ENCODE measurements around the gene AHDC1.

The AHDC1 gene

GRCh38 chr1:27592232-27592930, 11.6 kb downstream of the AHDC1 start:
- Mint-ChIP-seq H3K27ac (no peak overlapping the region), H3K9me3 (no peaks in the 10 kb centered on the region), H3K4me1 (ENCODE audit: low read depth) (no peaks in the 10 kb centered on the region), H3K27me3 (ENCODE audit: low read depth) (no peaks in the 10 kb centered on the region), H3K4me3 (no peak overlapping the region), H3K36me3 (ENCODE audit: low read depth) (no peaks in the 10 kb centered on the region)

GRCh38 chr1:27591622-27592021, 12.3 kb downstream of the AHDC1 start:
- Mint-ChIP-seq H3K27me3 (ENCODE audit: low read depth) (no peaks in the 10 kb centered on the region), H3K27ac (no peak overlapping the region), H3K4me1 (ENCODE audit: low read depth) (no peaks in the 10 kb centered on the region), H3K9me3 (no peaks in the 10 kb centered on the region), H3K4me3 (no peak overlapping the region), H3K36me3 (ENCODE audit: low read depth) (no peaks in the 10 kb centered on the region)

- no peaks in the 10 kb centered on the region for H3K9me3 Mint-ChIP-seq
These were observed 12.9 kb downstream of the AHDC1 start for GRCh38 chr1:27590917-27591508.

GRCh38 chr1:27589841-27590426, 14.0 kb downstream of the AHDC1 start:
- Mint-ChIP-seq H3K4me3 (no peak overlapping the region), H3K27me3 (ENCODE audit: low read depth) (no peaks in the 10 kb centered on the region), H3K27ac (no peak overlapping the region), H3K36me3 (ENCODE audit: low read depth) (no peaks in the 10 kb centered on the region), H3K9me3 (no peaks in the 10 kb centered on the region), H3K4me1 (ENCODE audit: low read depth) (no peaks in the 10 kb centered on the region)

More at GRCh38 chr1:27590917-27591508, 12.9 kb downstream of the AHDC1 start:
- H3K36me3 Mint-ChIP-seq (ENCODE audit: low read depth), result no peaks in the 10 kb centered on the region
- no peaks in the 10 kb centered on the region for H3K4me1 Mint-ChIP-seq (ENCODE audit: low read depth)
- no peak overlapping the region for H3K27ac Mint-ChIP-seq
- no peak overlapping the region for H3K4me3 Mint-ChIP-seq
- H3K27me3 Mint-ChIP-seq (ENCODE audit: low read depth), result no peaks in the 10 kb centered on the region

- no peaks in the 10 kb centered on the region for H3K4me1 Mint-ChIP-seq (ENCODE audit: low read depth)
- H3K4me3 Mint-ChIP-seq, result no peak overlapping the region
- no peak overlapping the region for H3K27ac Mint-ChIP-seq
- no peaks in the 10 kb centered on the region for H3K36me3 Mint-ChIP-seq (ENCODE audit: low read depth)
- H3K9me3 Mint-ChIP-seq, result no peaks in the 10 kb centered on the region
- H3K27me3 Mint-ChIP-seq (ENCODE audit: low read depth), result no peaks in the 10 kb centered on the region
These were observed 14.5 kb downstream of the AHDC1 start for GRCh38 chr1:27589441-27589840.

GRCh38 chr1:27588256-27589232, 15.4 kb downstream of the AHDC1 start:
- no peak overlapping the region for H3K4me3 Mint-ChIP-seq
- no peaks in the 10 kb centered on the region for H3K4me1 Mint-ChIP-seq (ENCODE audit: low read depth)
- no peak overlapping the region for H3K27ac Mint-ChIP-seq
- H3K36me3 Mint-ChIP-seq (ENCODE audit: low read depth), result no peaks in the 10 kb centered on the region
- no peaks in the 10 kb centered on the region for H3K9me3 Mint-ChIP-seq
- no peaks in the 10 kb centered on the region for H3K27me3 Mint-ChIP-seq (ENCODE audit: low read depth)

- Mint-ChIP-seq H3K4me3 (no peak overlapping the region), H3K4me1 (ENCODE audit: low read depth) (peaks cover 7% of the 10 kb centered on the region), H3K36me3 (ENCODE audit: low read depth) (peaks cover 9% of the 10 kb centered on the region), H3K9me3 (no peaks in the 10 kb centered on the region), H3K27ac (no peak overlapping the region), H3K27me3 (ENCODE audit: low read depth) (no peaks in the 10 kb centered on the region)
These were observed 18.3 kb downstream of the AHDC1 start for GRCh38 chr1:27585684-27586083.

GRCh38 chr1:27584453-27584852, 19.5 kb downstream of the AHDC1 start:
- Mint-ChIP-seq H3K27me3 (ENCODE audit: low read depth) (no peaks in the 10 kb centered on the region), H3K36me3 (ENCODE audit: low read depth) (peaks cover 9% of the 10 kb centered on the region), H3K9me3 (no peaks in the 10 kb centered on the region), H3K4me3 (no peak overlapping the region), H3K27ac (no peak overlapping the region), H3K4me1 (ENCODE audit: low read depth) (peaks cover 7% of the 10 kb centered on the region)

- Mint-ChIP-seq H3K27ac (no peak overlapping the region), H3K9me3 (no peaks in the 10 kb centered on the region)
These were observed 20.5 kb downstream of the AHDC1 start for GRCh38 chr1:27583479-27583878.

GRCh38 chr1:27581823-27582243, 22.1 kb downstream of the AHDC1 start:
- Mint-ChIP-seq H3K27me3 (ENCODE audit: low read depth) (peaks cover 4% of the 10 kb centered on the region), H3K9me3 (no peaks in the 10 kb centered on the region), H3K4me1 (ENCODE audit: low read depth) (peaks cover 7% of the 10 kb centered on the region), H3K27ac (no peak overlapping the region), H3K4me3 (no peak overlapping the region), H3K36me3 (ENCODE audit: low read depth) (peaks cover 11% of the 10 kb centered on the region)

More at GRCh38 chr1:27583479-27583878, 20.5 kb downstream of the AHDC1 start:
- Mint-ChIP-seq H3K27me3 (ENCODE audit: low read depth) (no peaks in the 10 kb centered on the region), H3K4me3 (no peak overlapping the region), H3K4me1 (ENCODE audit: low read depth) (peaks cover 7% of the 10 kb centered on the region), H3K36me3 (ENCODE audit: low read depth) (peaks cover 11% of the 10 kb centered on the region)

GRCh38 chr1:27577504-27578188, 26.3 kb downstream of the AHDC1 start:
- Mint-ChIP-seq H3K9me3 (no peaks in the 10 kb centered on the region), H3K36me3 (ENCODE audit: low read depth) (peaks cover 17% of the 10 kb centered on the region), H3K4me1 (ENCODE audit: low read depth) (peaks cover 9% of the 10 kb centered on the region), H3K27ac (no peak overlapping the region), H3K27me3 (ENCODE audit: low read depth) (peaks cover 25% of the 10 kb centered on the region), H3K4me3 (no peak overlapping the region)

- no peak overlapping the region for H3K27ac Mint-ChIP-seq
- H3K4me3 Mint-ChIP-seq, result no peak overlapping the region
- peaks cover 25% of the 10 kb centered on the region for H3K27me3 Mint-ChIP-seq (ENCODE audit: low read depth)
- peaks cover 11% of the 10 kb centered on the region for H3K36me3 Mint-ChIP-seq (ENCODE audit: low read depth)
- no peaks in the 10 kb centered on the region for H3K9me3 Mint-ChIP-seq
- H3K4me1 Mint-ChIP-seq (ENCODE audit: low read depth), result peaks cover 9% of the 10 kb centered on the region
These were observed 27.1 kb downstream of the AHDC1 start for GRCh38 chr1:27576806-27577227.

GRCh38 chr1:27575840-27576331, 28.1 kb downstream of the AHDC1 start:
- Mint-ChIP-seq H3K27me3 (ENCODE audit: low read depth) (peaks cover 25% of the 10 kb centered on the region), H3K4me3 (no peak overlapping the region), H3K36me3 (ENCODE audit: low read depth) (peaks cover 11% of the 10 kb centered on the region), H3K27ac (no peak overlapping the region), H3K9me3 (no peaks in the 10 kb centered on the region), H3K4me1 (ENCODE audit: low read depth) (peaks cover 9% of the 10 kb centered on the region)

Measured in T-helper 1 cell treated with Interleukin-12 subunit alpha and Interleukin-12 subunit beta and Interleukin-4 antibody, amounts not matched to agents 30 μg/mL and 1 μg/mL, for 36 hours (primary cell).